C4-2B (cell line): Measurements from ENCODE around the gene SLC2A13.

Experiments
- CTCF ChIP-seq: fragments of 450-650 bp; conservative IDR thresholded peaks from 2 replicates; pipeline ENCODE4 v1.5.1; 2017; ENCODE audit warnings: mild to moderate bottlenecking
- ZFX ChIP-seq: fragments of 450-650 bp; IDR thresholded peaks from 2 replicates; pipeline ENCODE4 v1.6.1; 2017

GRCh38 chr12:40068416-40068815, 37.5 kb downstream of the SLC2A13 start:
- TF ChIP-seq CTCF (no peak), ZFX (no peak)
